ENCODE measurements around the gene VPS18. TPM values are rescaled to one million over a fixed set of nuclear protein-coding genes. Genes with fewer than 3 reads are reported as not detected.
A peak's percentile ranks its signal among the peaks of the same experiment; 100 is the strongest.

Gene VPS18
- total RNA-seq, 1 donor from 2014 or later, result 36.7 TPM

- TF ChIP-seq CTCF (IDR thresholded peaks at IDR 0.05), result no peak
- H3K27me3 Mint-ChIP-seq (ENCODE audit: unreplicated experiment), result no peaks in the 10 kb centered on the region
- no peaks in the 10 kb centered on the region for H3K36me3 Mint-ChIP-seq (ENCODE audit: unreplicated experiment)
- no peak for DNase-seq (ENCODE audit: extremely low spot score, unreplicated experiment)
- peaks cover 8% of the 10 kb centered on the region for H3K4me1 Mint-ChIP-seq (ENCODE audit: unreplicated experiment)
- H3K4me3 Mint-ChIP-seq (ENCODE audit: unreplicated experiment), result no peak overlapping the region
- H3K27ac Mint-ChIP-seq (ENCODE audit: unreplicated experiment), result no peak overlapping the region
- H3K9me3 Mint-ChIP-seq (ENCODE audit: unreplicated experiment), result no peaks in the 10 kb centered on the region
Observed at GRCh38 chr15:40854161-40854560, 40.1 kb upstream of the VPS18 start.

GRCh38 chr15:40855706-40856234 lies 38.5 kb upstream of the VPS18 start:
- H3K4me1 Mint-ChIP-seq (ENCODE audit: unreplicated experiment), result peaks cover 8% of the 10 kb centered on the region

GRCh38 chr15:40856746-40857145 lies 37.5 kb upstream of the VPS18 start:
- Mint-ChIP-seq H3K4me1 (ENCODE audit: unreplicated experiment) (peaks cover 8% of the 10 kb centered on the region), H3K27me3 (ENCODE audit: unreplicated experiment) (no peaks in the 10 kb centered on the region), H3K27ac (ENCODE audit: unreplicated experiment) (no peak overlapping the region), H3K9me3 (ENCODE audit: unreplicated experiment) (no peaks in the 10 kb centered on the region), H3K36me3 (ENCODE audit: unreplicated experiment) (no peaks in the 10 kb centered on the region), H3K4me3 (ENCODE audit: unreplicated experiment) (no peak overlapping the region)
- TF ChIP-seq CTCF (IDR thresholded peaks at IDR 0.05), result no peak
- no peak for DNase-seq (ENCODE audit: extremely low spot score, unreplicated experiment)

More at GRCh38 chr15:40855706-40856234, 38.5 kb upstream of the VPS18 start:
- no peaks in the 10 kb centered on the region for H3K27me3 Mint-ChIP-seq (ENCODE audit: unreplicated experiment)
- H3K36me3 Mint-ChIP-seq (ENCODE audit: unreplicated experiment), result no peaks in the 10 kb centered on the region
- no peak for TF ChIP-seq CTCF (IDR thresholded peaks at IDR 0.05)
- DNase-seq (ENCODE audit: extremely low spot score, unreplicated experiment), result no peak
- H3K9me3 Mint-ChIP-seq (ENCODE audit: unreplicated experiment), result no peaks in the 10 kb centered on the region
- no peak overlapping the region for H3K27ac Mint-ChIP-seq (ENCODE audit: unreplicated experiment)
- H3K4me3 Mint-ChIP-seq (ENCODE audit: unreplicated experiment), result no peak overlapping the region

- Mint-ChIP-seq H3K27ac (ENCODE audit: unreplicated experiment) (no peak overlapping the region), H3K9me3 (ENCODE audit: unreplicated experiment) (no peaks in the 10 kb centered on the region), H3K4me1 (ENCODE audit: unreplicated experiment) (peaks cover 8% of the 10 kb centered on the region), H3K36me3 (ENCODE audit: unreplicated experiment) (no peaks in the 10 kb centered on the region), H3K4me3 (ENCODE audit: unreplicated experiment) (no peak overlapping the region), H3K27me3 (ENCODE audit: unreplicated experiment) (no peaks in the 10 kb centered on the region)
- DNase-seq (ENCODE audit: extremely low spot score, unreplicated experiment), result peak; percentile 95
- peak; percentile 96 for TF ChIP-seq CTCF (IDR thresholded peaks at IDR 0.05)
Observed at GRCh38 chr15:40857601-40858341, 36.5 kb upstream of the VPS18 start.

- Mint-ChIP-seq H3K36me3 (ENCODE audit: unreplicated experiment) (no peaks in the 10 kb centered on the region), H3K27ac (ENCODE audit: unreplicated experiment) (no peak overlapping the region), H3K9me3 (ENCODE audit: unreplicated experiment) (no peaks in the 10 kb centered on the region), H3K4me1 (ENCODE audit: unreplicated experiment) (peaks cover 8% of the 10 kb centered on the region), H3K27me3 (ENCODE audit: unreplicated experiment) (no peaks in the 10 kb centered on the region), H3K4me3 (ENCODE audit: unreplicated experiment) (no peak overlapping the region)
- no peak for DNase-seq (ENCODE audit: extremely low spot score, unreplicated experiment)
- TF ChIP-seq CTCF (IDR thresholded peaks at IDR 0.05), result no peak
Observed at GRCh38 chr15:40858706-40859105, 35.5 kb upstream of the VPS18 start.

Measured in osteocyte (in vitro differentiated cells).